Stimulated activated naive CD4-positive, alpha-beta T cell treated with Interleukin-2 at 50 U/mL for 16 hours (primary cell): ENCODE data around the gene ZNF747.
"Not testable (repeated sequence)": the region's sequence is repeated elsewhere in the genome, so short reads cannot be mapped to it uniquely, and the experiment has no call there.

ENCODE experiments used
- DNase-seq: peaks from one replicate; lab custom pipeline; 2025; lab: John Stamatoyannopoulos, UW

The ZNF747 gene

DNA sequence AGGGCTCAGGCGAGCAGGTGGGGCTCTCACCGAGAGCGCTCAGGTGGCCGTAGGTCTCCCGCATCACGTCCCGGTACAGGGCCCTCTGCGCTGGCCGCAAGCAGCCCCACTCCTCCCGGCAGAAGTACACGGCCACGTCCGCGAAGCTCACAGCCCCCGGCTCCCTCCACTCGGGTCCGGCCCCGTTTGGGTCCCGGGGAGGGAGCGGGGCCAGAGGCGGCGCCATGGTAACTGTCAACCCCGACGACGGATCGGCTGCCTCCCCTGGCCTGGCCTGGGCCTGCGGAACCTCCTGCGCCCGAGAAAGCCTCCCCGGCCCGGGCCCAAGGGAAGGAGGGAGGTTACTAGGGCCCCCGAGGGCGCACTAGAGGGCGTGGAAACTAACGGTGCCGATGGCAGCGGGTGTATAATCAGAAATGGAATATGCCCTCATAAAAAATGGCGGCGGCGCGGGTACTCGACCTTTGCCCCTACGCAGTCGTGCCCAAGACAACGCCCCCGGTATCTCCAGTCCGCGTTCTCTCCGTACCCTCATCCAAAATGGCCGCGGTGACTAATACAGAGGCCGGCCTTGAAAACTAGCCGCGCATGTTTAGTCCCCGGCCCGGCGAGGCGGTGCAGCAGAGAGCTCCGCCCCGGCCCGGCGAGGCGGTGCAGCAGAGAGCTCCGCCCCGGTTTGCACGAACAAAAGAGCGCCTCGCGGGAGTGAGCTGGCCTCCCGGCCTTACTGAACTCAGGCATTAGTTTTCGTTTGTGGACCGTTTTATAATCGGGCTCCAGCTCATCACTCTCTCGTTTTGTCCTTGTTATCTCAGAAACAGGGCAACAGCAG is 23.5 kb upstream of the ZNF747 start, which contains the start of gene ZNF764:
ZNF764 (minus strand) TSS at position 418 of the 832 bp plus-strand sequence; CDS start at position 226, 192 bp downstream.
- peak; percentile 98 for DNase-seq

DNA sequence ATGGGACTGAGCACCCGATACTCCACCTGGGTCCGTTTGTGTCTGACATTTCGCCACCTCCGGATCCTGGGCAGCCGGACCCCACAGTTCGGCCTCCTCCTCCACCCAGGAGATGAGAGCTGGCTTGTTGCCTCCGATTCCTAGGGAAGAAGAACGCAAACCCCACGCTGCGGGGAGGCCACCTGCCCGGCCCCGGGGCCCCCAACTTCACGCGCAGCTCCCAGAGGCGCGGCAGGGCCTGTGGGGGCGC is 23.0 kb upstream of the ZNF747 start:
- no peak for DNase-seq

DNA sequence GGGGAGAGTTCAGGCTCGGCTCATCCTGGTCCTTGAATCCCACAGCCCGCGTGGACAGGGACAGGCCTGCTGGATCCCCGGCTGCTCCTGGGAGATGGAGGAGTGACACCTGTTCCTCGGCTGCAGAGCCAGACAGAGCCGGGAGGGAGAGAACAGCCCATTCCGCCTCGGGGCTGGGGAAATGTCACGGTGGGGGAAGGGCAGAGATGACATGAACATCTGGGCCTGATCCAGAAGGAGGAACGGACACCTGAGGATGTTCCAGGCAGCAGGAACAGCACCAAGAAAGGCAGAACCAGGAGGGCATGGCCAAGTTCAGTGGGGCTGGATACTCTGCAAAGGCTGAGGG is 21.4 kb upstream of the ZNF747 start:
- no peak for DNase-seq

DNA sequence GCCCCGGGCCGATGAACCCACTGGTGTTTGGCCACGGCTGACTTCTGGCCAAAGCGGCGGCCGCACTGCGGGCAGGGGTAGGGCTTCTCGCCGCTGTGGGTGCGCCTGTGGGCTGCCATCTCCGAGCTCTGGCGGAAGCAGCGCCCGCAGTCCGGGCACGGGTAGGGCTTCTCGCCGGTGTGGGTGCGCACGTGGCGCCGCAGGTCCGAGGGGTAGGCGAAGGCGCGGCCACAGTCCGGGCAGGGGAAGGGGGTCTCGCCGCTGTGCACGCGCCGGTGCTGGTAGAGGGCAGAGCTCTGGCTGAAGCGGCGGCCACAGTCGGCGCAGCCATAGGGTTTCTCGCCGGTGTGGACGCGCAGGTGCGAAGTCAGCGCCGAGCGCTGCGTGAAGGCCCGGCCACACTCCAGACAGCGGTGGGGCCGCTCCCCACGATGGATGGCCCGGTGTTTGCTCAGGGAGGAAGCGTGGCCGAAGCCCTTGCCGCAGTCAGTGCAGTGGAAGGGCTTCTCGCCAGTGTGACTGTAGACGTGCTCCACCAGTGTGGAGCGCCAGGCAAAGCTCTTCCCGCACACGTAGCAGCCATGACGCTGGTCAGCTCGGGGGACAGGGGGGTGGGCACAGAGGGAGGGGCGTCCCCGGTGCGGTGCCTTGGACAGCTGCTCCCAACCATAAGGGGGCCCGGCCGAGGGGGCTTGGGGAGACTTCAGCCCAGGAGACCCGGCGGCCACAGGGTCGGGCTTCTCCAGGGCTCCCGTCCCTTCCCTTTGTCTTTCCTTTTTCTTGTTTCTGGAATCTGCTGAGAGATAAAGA is 20.9 kb upstream of the ZNF747 start:
- no peak for DNase-seq

DNA sequence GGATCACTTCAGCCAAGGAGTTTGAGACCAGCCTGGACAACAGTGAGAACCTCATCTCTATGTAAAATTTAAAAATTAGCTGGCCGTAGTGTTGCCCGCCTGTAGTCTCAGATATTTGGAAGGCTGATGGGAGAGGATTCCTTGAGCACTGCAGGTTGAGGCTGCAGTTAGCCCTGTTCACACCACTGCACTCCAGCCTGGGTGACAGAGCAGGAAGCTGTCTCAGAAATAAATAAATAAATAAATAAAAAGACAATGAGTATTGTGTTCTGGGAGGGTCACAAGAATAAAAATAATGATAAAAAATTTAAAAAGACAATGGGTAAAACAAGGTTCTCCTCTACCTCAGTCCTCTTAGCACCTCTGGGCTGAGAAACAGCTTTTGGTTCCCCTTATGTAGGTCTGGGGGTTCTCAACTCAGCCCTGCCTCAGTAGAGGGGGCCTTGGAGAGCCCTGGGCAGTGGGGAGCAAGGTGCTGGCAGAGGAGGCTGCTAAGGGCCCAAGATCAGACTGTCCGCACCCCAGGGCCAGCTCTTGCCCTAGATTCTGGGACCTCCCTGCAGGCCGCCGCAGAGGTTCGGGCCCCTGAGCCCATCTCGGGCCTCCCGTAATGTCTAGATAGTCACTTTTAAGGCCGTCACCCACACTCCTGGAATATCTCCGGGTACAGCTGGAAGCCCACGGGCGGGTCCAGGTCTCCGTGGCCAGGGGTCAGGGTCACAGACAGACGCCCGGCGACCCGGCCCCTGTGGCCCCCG is 20.1 kb upstream of the ZNF747 start:
- DNase-seq: no peak

DNA sequence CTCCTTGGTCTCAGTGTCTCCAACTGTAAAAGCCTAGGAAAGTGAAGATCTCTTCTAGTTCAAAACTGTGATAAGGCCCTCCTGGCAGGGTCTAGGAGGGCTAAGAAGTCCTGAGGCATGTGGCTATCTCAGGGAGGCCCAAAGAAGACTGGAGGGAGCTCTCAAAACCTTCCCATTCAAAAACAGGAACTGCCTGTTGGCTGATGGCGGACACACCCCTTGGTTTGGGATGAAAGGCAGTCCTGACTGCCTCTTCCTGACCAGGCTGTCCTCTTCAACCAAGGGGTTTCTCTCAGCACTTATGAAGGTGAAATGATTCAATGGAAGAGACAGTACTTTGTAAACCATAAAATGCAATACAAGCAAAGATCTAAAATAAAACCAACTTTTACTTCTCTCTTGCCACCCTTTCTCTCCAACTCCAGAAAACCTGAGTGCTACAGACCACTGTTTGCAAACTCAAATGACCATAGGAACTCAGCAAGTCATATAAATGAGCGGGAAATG is 18.8 kb upstream of the ZNF747 start:
- no peak for DNase-seq

DNA sequence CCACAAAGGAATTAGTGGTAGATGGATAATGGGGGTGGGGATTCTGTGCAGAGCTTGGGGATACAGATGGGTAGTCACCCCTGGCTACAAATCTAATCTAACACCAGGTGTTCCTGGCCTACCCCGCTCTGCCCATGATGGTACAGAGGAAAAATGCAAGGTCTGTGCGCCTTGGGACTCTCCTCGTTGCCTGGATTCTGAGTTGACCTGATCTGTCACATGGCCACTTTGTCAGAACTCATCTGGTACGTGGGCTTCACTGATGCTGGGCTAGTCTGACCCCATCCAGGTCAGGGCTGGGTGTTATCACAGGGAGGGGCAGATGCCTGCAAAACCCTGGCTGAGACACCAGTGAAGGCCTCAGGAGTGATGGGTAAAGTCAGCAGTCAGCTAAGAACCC is 18.3 kb upstream of the ZNF747 start:
- DNase-seq: no peak

DNA sequence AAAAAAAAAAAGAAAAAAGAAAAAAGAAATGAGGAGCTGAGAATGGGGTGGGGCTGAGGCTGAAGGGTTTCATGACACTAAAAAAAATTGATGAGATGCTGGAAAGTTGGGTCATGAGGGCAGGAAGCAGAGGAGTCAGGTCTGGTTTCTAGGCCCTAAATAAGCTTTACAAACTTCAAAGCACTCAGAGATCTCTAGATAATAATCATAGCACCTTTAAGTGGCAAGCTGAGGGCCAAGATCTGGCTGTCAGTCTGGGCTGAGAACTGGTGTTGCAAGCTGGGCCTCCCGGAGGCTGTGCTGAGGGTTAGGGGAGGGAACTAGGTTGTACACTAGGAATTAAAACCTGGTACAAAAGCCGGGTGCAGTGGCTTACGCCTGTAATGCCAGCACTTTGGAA is 17.1 kb upstream of the ZNF747 start:
- DNase-seq: peak; percentile 69

DNA sequence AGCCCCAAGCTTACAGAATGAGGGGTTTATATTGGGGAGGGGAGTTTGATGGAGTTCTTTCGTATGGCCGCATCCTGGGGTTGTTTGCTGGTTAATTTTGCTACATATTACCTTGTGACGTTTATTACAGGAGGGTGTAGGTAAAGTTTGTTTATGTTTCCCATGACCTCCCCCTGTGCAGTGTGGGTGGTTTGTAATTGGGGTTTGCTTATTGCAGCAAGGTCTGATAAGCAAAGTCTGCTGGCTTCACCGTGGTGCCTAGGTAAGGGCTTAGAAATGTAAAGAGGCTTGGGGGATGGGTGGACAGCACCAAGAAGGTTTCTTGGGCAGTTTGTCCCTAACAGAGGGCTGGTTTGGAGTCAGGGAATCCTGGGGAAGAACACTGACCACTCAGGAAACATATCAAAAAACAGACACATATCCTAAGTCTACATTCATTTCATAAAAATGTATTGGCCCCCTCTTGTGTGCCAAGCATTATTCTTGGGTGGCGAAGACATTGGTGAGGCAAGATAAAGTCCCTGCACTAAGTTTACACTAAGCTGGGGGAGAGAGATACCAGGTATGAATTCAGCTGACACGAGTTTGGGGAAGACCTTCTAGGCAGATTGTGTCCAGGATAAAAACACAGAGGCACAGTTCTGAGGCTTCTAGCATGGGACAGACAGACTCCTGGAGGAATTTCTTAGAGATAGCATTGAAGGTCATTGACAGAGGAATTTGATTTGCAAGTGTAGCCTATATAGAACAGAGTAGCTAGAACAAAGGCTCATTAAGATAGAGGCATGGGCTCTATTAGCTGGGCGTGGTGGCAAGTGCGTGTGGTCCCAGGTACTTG is 14.0 kb upstream of the ZNF747 start:
- DNase-seq: no peak

DNA sequence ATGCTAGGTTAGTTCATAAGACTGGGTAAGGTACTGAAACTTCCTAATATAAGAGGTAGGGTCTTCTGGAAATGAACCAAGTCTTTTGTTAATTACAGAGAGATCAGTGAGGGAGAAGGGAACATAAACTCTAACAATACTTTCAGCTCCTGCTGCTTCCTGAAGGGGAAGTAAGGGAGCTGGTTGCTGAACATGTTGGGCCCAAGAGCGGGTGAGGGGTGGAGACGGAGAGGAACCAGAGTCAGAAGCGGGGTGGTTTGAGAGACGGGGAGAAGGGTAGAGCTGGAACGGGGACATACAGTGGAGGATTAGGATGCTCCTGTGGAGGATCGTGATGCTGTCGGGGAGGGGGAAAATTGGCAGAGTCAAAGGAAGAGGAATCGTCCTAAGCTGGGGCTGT is 11.5 kb upstream of the ZNF747 start:
- DNase-seq: no peak

DNA sequence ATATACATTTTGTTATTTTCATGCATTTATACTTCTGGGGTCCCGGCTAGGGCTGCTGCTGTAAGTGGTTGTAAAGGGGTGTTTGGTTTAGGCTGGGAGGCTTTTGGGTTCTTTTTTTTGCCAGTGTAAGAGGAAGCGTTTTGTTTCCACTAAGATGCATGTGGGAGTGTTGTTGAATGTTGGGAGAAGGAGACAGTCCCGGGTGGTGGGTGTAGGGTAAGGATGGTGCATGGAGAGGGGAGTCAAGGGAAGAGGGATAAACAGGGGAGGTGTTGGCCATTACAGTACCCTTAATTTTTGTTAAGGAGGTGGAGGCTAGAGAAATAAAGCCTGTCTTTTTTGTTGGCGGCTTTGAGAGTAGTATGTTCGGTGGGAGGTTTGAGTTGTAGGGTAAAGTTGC is 8.4 kb upstream of the ZNF747 start:
- no peak for DNase-seq

DNA sequence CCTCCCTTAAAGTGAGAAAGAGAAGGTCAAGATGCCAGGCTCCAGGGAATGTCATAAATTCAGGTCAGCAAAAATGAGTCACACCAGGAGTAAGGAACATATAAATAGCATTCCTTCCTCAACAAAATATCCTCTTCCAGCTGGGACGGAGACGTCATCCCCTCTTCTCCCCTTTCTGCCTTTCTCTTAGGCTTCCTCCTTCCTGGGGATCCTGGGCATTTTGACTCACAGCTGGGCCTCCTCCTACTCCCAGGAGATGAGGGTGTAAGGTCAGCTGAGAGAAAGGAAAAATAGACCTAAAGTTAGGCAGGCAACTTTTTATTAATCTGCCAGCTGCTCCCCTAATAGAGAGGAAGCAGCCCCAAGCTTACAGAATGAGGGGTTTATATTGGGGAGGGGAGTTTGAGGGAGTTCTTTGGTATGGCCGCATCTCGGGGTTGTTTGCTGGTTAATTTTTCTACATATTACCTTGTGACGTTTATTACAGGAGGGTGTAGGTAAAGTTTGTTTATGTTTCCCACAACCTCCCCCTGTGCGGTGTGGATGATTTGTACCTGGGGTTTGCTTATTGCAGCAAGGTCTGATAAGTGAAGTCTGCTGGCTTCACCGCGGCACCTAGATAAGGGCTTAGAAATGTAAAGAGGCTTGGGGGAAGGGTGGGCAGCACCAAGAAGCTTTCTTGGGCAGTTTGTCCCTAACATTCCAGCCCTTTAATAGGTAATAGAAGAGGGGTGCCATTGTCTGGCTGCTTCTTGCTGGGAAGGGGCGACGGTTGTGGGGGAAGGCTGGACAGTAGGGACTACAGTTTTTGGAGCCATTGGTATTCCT is 7.1 kb upstream of the ZNF747 start:
- no peak for DNase-seq

DNA sequence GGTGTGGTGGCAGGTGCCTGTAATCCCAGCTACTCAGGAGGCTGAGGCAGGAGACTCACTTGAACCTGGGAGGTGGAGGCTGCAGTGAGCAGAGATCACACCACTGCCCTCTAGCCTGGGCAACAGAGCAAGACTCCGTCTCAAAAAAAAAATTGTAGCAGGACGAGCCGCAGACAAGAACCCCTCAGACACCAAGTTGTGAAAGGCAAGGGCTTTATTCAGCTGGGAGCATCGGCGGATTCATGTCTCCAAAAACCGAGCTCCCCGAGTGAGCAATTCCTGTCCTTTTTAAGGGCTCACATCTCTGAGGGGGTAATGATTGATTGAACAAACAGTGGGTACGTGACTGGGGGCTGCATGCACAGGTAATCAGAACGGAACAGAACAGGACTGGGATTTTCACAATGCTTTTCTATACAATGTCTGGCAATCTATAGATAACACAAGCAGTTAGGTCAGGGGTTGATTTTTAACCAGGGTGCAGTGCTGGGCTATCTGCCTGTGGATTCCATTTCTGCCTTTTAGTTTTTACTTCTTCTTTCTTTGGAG is 6.3 kb upstream of the ZNF747 start:
- not testable (repeated sequence) for DNase-seq

DNA sequence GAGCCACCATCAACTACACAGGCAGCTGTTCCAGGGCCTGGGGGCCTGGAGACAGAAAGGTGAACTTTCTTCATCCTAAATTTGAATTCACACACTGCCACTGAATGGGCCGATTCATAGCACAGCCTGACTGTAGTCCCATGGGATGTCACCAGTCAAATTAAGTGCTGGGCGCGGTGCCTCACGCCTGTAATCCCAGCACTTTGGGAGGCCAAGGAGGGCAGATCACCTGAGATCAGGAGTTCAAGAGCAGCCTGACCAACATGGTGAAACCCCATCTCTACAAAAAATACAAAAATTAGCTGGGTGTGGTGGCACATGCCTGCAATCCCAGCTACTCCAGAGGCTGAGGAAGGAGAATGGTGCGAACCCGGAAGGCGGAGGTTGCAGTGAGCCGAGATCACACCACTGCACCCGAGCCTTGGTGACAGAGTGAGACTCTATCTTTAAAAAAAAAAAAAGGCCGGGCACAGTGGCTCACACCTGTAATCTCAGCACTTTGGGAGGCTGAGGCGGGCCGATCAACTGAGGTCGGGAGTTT is 5.4 kb upstream of the ZNF747 start:
- DNase-seq: not testable (repeated sequence)

DNA sequence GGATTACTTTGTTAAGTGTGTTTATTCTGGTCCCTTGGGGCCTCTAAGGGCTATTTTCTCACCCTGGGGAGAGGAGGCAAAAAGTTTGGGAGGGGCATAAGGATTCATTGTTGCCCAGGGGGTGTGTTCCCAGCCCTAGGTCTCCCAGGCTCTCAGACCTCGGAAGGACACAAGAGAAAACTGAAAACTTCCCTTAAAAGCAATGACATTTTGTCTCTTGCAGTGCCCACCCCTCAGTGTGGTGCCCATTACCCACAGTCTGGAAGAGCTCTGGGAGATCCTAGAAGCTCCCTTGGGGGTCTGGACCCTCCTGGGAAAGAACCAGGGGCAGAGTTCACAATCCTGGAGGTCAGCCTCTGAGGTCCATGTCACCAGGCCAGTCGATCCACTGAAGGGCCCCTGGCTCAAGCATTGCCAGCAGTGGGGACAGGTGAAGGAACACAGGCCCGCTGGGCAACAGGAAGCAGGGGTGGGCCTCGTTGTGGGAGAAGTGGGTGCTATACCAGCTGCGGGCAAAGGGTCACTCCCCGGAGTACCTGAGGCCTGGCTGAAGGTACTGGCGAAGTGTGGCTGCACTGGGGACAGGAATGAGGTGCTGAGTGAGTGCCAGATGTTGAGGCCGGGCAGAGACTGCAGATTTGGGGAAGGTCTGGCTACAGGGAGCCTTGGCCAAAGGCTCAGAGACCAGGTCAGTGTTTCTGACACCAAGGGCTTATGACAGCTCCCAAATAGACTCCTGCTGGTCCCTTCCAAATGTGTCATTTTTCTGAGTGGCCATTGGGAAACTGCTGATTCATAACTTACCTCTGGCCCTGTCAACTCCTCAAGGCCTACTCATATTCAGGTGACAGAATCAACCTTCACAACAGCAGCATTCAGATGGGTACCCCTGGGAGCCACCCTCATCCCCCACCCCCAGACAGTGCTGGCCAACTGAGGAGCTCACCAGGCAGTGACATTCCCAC is 4.6 kb upstream of the ZNF747 start:
- no peak for DNase-seq

DNA sequence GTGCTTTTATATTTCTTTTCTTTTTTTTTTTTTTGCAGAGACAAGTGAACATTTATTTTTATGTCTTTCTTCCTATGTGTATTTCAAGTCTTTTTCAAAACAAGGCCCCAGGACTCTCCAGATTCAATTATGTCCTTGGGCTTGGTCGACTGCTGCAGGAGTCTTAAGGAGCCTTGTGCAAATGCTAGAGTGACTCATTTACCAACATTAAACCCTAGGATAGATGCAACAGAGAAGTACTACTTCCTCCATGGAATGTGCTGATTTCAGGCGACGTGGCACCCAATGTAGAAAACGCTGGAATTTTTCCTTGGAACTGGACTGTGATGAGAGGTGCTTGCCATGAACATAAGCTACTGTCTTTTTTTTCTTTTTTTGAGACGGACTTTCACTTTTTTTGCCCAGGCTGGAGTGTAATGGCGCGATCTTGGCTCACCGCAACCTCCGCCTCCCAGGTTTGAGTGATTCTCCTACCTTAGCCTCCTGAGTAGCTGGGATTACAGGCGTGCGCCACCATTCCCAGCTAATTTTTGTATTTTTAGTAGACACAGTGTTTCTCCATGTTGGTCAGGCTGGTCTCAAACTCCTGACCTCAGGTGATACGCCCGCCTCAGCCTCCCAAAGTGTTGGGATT is 1.9 kb upstream of the ZNF747 start:
- DNase-seq: not testable (repeated sequence)

DNA sequence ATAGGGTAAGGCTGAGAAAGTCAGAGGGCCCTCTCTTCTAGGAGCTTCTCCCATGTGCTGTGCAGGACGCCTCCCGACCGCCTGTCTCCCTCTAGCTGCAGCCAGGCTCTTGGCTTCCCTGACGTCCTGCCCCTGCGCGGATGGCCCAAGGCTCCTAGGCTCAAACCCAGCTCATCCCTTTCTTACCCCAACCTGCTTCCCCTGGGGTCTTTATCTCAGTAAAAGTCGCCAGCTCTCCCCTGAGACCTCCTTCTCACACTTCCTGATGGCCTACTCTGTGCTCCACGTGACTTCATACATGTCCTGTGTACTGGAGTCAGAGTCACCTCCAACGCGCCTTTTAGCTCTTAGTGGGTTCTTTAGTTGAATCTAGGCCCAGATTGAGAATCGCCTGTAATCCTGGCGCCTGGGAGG is 1.1 kb upstream of the ZNF747 start:
- DNase-seq: peak; percentile 64

DNA sequence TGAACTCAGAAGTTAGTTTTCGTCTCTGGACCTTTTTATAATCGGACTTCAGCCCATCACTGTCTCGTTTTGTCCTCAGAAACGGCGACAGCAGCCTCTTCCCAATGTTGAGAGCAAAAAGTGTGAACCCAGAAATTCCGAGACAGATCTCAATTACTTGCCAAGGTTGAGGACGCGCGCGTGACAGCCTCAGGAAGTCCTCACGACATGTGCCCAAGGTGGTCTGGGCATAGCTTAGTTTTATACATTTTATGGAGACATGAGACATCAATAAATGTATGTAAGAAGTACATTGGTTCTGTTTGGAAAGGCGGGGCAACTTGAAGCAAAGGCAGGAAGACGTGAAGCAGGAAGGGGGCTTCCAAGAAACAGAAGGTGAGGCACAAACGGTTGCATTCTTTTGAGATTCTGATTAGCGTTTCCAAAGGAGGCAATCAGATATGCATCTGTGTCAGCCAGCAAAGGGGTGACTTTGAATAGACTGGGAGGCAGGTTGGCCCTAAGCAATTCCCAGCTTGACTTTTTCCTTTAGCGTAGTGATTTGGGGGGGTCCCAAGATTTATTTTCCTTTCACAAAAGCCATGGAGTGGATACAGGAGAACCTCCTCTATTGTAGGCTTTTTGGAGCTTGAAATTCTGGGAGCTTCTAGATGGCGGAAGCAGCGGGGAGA is 583 bp upstream of the ZNF747 start:
- no peak for DNase-seq
